Activated T-cell treated with anti-CD3 and anti-CD28 coated beads, Interleukin-2, amount 50 U/mL, for 24 hours (primary cell): ENCODE measurements around the gene C8A.

Experiments
- DNase-seq: peaks from one replicate; pipeline ENCODE4 v3.0.0-alpha.2; 2020
- H3K27ac Mint-ChIP-seq: 2 replicates; pipeline ENCODE4 v1.8.0; 2020; ENCODE audit warnings: mild to moderate bottlenecking, mixed read lengths
- H3K27me3 Mint-ChIP-seq: 2 replicates; pipeline ENCODE4 v1.8.0; 2020; ENCODE audit warnings: mixed read lengths
- H3K36me3 Mint-ChIP-seq: 2 replicates; pipeline ENCODE4 v1.8.0; 2020; ENCODE audit warnings: low read depth, mixed read lengths
- H3K4me1 Mint-ChIP-seq: 2 replicates; pipeline ENCODE4 v1.8.0; 2020; ENCODE audit warnings: low read depth, mixed read lengths
- H3K4me3 Mint-ChIP-seq: 2 replicates; pipeline ENCODE4 v1.8.0; 2020; ENCODE audit warnings: mild to moderate bottlenecking, moderate library complexity, mixed read lengths
- H3K9me3 Mint-ChIP-seq: 2 replicates; pipeline ENCODE4 v1.8.0; 2020; ENCODE audit warnings: mixed read lengths

The C8A gene

DNA sequence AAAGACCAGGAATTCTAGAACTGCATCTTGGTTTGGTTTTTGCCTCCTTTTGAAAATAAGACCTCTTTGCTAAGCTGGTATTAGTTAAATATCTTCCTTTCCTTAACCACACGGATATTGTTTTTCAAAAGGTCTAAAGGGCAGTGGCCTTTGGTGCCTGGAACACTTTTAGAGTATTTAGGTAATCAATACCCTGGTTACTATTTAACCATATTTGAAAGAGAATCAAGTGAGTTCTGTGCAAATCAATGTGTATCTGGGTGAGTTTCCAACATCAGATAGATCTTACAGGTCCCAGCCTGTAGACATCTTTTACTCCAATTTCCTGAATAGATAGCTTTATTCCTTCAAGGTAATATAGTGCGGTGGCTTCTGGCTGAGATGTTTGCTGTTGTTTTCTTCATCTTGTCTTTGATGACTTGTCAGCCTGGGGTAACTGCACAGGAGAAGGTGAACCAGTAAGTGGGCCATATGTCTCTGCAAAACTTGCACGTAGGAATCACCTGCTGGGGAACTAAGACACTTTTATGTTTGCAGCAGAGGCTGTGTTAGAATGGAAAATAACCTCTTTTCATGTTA lies at the start of gene C8A:
Gene C8A (plus strand): TSS at position 277 of the 579 bp plus-strand sequence. CDS start 105 bp downstream, at position 382.
- DNase-seq = no peak
- no peaks in the 10 kb centered on the region for H3K4me1 Mint-ChIP-seq
- no peak within 1 kb of the TSS for H3K4me3 Mint-ChIP-seq

DNA sequence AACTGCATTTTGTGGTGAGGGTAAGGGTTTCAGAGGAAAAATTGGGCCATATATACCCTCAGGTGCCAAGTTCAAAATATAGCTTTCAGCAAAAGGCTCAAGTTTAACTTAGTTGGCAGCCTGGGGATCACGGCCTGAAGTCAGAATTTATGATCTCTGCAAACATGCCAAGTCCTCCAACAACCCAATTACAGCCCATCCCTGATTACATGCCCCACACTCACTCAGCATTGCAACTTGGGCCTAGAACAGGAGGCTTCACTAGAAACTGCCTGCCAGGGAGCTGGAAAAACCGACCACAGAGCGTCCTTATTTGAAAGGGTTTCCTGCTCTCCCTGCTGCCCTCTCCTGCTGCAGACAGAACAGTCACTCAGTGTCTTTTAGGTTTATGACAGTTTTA lies 47.8 kb upstream of the C8A start:
- no peak for DNase-seq
- H3K4me1 Mint-ChIP-seq = no peaks in the 10 kb centered on the region
- no peak overlapping the region for H3K27ac Mint-ChIP-seq
- H3K27me3 Mint-ChIP-seq = peaks cover 19% of the 10 kb centered on the region
- H3K4me3 Mint-ChIP-seq = no peak overlapping the region
- no peaks in the 10 kb centered on the region for H3K36me3 Mint-ChIP-seq
- no peaks in the 10 kb centered on the region for H3K9me3 Mint-ChIP-seq

More for the DNA sequence above, at the start of gene C8A:
- H3K27me3 Mint-ChIP-seq = peaks cover 15% of the 10 kb centered on the region
- no peak within 1 kb of the TSS for H3K27ac Mint-ChIP-seq
- H3K36me3 Mint-ChIP-seq = no peaks in the 10 kb centered on the region
- no peaks in the 10 kb centered on the region for H3K9me3 Mint-ChIP-seq

GRCh38 chr1:56808410-56808809 lies 46.2 kb upstream of the C8A start:
- H3K36me3 Mint-ChIP-seq = no peaks in the 10 kb centered on the region
- no peaks in the 10 kb centered on the region for H3K9me3 Mint-ChIP-seq
- H3K4me3 Mint-ChIP-seq = no peak overlapping the region
- no peak overlapping the region for H3K27ac Mint-ChIP-seq
- H3K27me3 Mint-ChIP-seq = peaks cover 25% of the 10 kb centered on the region
- no peak for DNase-seq
- H3K4me1 Mint-ChIP-seq = no peaks in the 10 kb centered on the region

GRCh38 chr1:56811331-56811730 lies 43.3 kb upstream of the C8A start:
- Mint-ChIP-seq H3K27ac (no peak overlapping the region), H3K27me3 (peaks cover 38% of the 10 kb centered on the region), H3K4me1 (no peaks in the 10 kb centered on the region), H3K9me3 (no peaks in the 10 kb centered on the region), H3K4me3 (no peak overlapping the region), H3K36me3 (no peaks in the 10 kb centered on the region)
- no peak for DNase-seq

GRCh38 chr1:56814205-56814604 lies 40.4 kb upstream of the C8A start:
- DNase-seq = no peak
- H3K27ac Mint-ChIP-seq = no peak overlapping the region
- H3K27me3 Mint-ChIP-seq = peaks cover 51% of the 10 kb centered on the region
- no peaks in the 10 kb centered on the region for H3K36me3 Mint-ChIP-seq
- no peaks in the 10 kb centered on the region for H3K9me3 Mint-ChIP-seq
- H3K4me3 Mint-ChIP-seq = no peak overlapping the region
- no peaks in the 10 kb centered on the region for H3K4me1 Mint-ChIP-seq

DNA sequence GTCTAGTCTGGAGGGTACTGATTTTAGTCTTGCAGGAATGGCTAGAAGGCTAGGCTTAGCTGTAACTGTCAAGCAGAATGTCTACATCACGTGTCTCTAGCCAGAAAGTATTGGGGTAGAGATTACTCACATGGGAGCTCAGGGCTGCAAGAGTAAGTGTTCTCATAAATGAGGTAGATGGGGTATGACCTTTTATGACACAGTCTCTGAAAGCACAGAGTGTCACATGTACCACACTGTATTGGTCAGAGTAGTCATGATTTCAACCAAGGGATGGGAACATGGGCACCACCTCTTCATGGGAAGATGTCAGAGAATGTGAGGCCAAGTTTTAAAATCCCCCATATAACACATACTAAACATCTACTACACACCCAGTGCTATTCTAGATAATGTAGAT lies 38.3 kb upstream of the C8A start:
- H3K36me3 Mint-ChIP-seq = no peaks in the 10 kb centered on the region
- H3K4me1 Mint-ChIP-seq = no peaks in the 10 kb centered on the region
- H3K27ac Mint-ChIP-seq = no peak overlapping the region
- no peaks in the 10 kb centered on the region for H3K9me3 Mint-ChIP-seq
- no peak overlapping the region for H3K4me3 Mint-ChIP-seq
- H3K27me3 Mint-ChIP-seq = peaks cover 54% of the 10 kb centered on the region
- DNase-seq = no peak

DNA sequence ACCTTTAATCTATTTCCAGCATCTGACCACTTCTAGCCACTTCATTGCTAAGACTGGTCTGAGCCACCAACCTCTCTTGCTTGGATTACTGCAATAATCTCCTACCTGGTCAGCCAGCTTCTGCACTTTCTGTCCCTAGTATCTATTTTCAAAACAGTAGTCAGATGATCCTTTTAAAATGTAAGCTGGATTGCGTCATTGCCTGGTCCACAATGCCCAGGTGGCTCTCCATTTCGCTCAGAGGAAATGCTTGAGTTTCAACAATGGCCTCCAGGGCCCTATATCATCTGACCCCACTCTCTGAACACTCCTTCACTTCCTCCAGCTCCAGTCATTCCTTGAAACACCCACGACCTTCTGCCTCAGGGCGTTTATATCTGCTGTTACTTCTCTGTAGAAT lies 37.7 kb upstream of the C8A start:
- peaks cover 59% of the 10 kb centered on the region for H3K27me3 Mint-ChIP-seq
- H3K9me3 Mint-ChIP-seq = no peaks in the 10 kb centered on the region
- H3K27ac Mint-ChIP-seq = no peak overlapping the region
- no peaks in the 10 kb centered on the region for H3K36me3 Mint-ChIP-seq
- no peak overlapping the region for H3K4me3 Mint-ChIP-seq
- no peaks in the 10 kb centered on the region for H3K4me1 Mint-ChIP-seq
- no peak for DNase-seq

DNA sequence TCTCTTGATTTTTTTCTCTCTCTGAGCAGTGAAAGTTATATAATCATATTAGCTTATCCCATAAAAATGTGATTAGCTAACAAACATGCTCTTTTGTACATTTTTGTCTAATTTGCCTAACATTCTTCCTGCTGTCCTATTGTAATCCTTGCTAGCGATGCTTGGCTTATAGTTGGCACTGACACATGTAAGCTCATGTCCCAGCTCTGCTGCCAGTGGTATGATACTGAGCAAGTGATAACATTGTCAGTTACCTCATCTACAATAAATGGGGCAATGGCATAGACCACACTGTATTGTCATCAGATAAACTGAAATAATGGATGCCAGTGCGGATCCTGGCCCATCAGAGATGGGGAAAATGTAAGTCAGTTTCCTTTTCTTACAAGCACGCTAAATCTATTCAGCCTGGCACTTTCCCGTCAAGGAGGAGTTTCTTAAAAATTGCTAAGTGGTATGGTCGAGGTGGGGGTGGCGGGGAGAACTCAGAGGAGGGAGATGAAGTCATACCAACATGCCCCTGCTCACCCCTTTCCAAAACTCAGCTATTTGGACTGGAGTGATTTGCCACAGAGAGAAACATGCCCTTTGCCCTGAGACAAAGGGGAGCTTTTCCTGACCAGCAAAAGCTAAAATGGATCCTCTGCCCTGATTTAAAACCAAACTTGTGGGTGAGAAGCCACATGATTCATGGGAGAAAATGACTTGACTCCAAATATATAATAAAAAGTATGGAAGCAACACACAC lies 36.7 kb upstream of the C8A start:
- no peaks in the 10 kb centered on the region for H3K4me1 Mint-ChIP-seq
- no peak overlapping the region for H3K27ac Mint-ChIP-seq
- peaks cover 54% of the 10 kb centered on the region for H3K27me3 Mint-ChIP-seq
- H3K36me3 Mint-ChIP-seq = no peaks in the 10 kb centered on the region
- no peak overlapping the region for H3K4me3 Mint-ChIP-seq
- DNase-seq = no peak
- H3K9me3 Mint-ChIP-seq = no peaks in the 10 kb centered on the region

DNA sequence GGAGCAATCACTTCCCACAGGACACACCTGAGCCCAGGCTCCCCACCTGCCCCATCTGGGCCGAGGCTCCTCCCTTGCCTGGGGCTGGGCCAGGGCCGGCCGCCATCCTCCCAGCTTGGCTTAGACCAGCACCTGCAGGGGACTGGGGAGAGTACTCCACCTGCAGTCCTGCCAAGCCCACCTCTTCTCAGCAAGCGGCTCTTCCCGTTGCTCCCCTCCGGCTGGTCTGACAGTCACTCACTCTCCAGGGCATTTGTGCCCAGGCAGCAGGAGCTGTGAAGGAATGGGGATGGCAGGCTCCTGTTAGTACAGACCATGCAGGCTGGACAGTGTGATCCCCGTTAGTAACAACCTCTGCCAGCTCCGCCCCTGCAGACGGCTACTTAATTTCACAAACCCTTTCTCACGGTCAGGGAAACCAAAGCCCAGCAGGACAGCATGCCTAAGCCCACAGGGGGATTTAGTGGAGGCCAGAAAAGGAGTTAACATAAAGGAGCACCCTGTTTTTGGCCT lies 35.2 kb upstream of the C8A start, which contains the start of gene FYB2:
Gene FYB2 (minus strand): TSS at position 18 of the 513 bp plus-strand sequence. CDS start 114 bp downstream, outside the sequence.
- DNase-seq = no peak
- no peaks in the 10 kb centered on the region for H3K4me1 Mint-ChIP-seq
- H3K4me3 Mint-ChIP-seq = no peak within 1 kb of the TSS
- H3K27me3 Mint-ChIP-seq = peaks cover 50% of the 10 kb centered on the region
- H3K9me3 Mint-ChIP-seq = no peaks in the 10 kb centered on the region
- H3K36me3 Mint-ChIP-seq = no peaks in the 10 kb centered on the region
- H3K27ac Mint-ChIP-seq = no peak within 1 kb of the TSS

GRCh38 chr1:56820755-56821461 lies 33.7 kb upstream of the C8A start:
- H3K27ac Mint-ChIP-seq = no peak overlapping the region

GRCh38 chr1:56821462-56821797 lies 33.2 kb upstream of the C8A start:
- no peak overlapping the region for H3K4me3 Mint-ChIP-seq
- no peaks in the 10 kb centered on the region for H3K36me3 Mint-ChIP-seq
- peaks cover 43% of the 10 kb centered on the region for H3K27me3 Mint-ChIP-seq
- H3K27ac Mint-ChIP-seq = no peak overlapping the region
- H3K4me1 Mint-ChIP-seq = no peaks in the 10 kb centered on the region
- no peaks in the 10 kb centered on the region for H3K9me3 Mint-ChIP-seq
- DNase-seq = no peak

More at GRCh38 chr1:56820755-56821461, 33.7 kb upstream of the C8A start:
- peaks cover 47% of the 10 kb centered on the region for H3K27me3 Mint-ChIP-seq
- DNase-seq = peak; percentile 77
- H3K9me3 Mint-ChIP-seq = no peaks in the 10 kb centered on the region
- no peaks in the 10 kb centered on the region for H3K36me3 Mint-ChIP-seq
- H3K4me1 Mint-ChIP-seq = no peaks in the 10 kb centered on the region
- H3K4me3 Mint-ChIP-seq = no peak overlapping the region

DNA sequence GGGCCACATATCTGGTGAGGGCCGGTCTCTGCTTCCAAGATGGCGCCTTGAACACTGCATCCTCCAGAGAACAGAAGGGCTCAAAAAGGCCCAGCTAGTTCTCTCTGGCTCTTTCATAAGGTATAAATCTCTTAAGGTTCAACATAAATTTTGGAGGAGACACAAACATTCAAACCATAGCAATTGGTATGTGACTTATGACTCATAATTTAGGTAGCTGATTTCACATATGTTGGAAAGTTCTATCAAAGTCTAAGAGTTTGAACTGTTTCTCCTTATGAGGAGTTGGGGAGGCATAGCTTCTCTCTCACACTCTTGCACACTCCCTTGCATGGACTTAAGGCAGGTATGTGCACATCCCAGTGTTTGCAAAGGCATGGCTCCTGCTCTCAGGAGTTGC lies 30.3 kb upstream of the C8A start:
- Mint-ChIP-seq H3K4me3 (no peak overlapping the region), H3K9me3 (no peaks in the 10 kb centered on the region), H3K27me3 (peaks cover 36% of the 10 kb centered on the region), H3K27ac (no peak overlapping the region), H3K4me1 (no peaks in the 10 kb centered on the region), H3K36me3 (no peaks in the 10 kb centered on the region)
- DNase-seq = no peak

DNA sequence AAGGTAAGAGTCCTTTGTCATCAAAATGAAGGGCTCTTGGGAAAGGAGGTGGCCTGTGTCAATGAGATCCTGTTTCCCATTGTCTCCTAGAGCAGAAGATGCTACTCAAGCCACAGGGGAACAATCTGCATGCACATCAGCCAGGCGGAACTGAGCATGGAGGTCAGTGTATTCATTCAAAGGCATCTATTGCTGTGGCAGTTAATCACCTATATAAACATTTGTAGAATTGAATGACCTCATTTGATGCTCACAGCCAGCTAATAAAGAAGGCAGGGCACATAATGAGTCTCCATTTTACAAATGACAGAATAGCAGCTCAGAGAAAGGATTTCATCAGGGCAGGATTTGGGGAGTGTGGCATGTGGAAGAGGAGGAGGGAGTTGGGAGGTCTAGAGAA lies 29.7 kb upstream of the C8A start:
- no peaks in the 10 kb centered on the region for H3K4me1 Mint-ChIP-seq
- no peak for DNase-seq
- no peak overlapping the region for H3K4me3 Mint-ChIP-seq
- peaks cover 32% of the 10 kb centered on the region for H3K27me3 Mint-ChIP-seq
- no peaks in the 10 kb centered on the region for H3K36me3 Mint-ChIP-seq
- no peak overlapping the region for H3K27ac Mint-ChIP-seq
- H3K9me3 Mint-ChIP-seq = no peaks in the 10 kb centered on the region

DNA sequence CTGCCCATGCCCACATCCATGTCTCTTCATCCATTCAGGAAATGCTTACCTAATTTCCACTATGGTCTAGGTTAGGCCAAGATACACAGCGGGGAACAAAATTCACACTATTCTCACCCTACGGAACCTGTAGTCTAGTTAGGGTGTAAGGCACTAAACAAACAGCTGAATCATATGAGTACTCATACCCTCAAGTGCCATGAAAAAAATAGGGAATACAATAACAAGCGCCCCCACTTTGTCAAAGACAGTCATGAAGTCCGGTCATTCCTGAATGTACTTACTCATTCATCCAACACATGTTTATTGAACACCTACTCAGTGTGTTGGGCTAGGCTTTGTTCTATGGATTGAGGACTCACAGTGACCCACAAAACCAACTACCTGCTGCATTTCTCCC lies 29.2 kb upstream of the C8A start:
- H3K27me3 Mint-ChIP-seq = peaks cover 28% of the 10 kb centered on the region

DNA sequence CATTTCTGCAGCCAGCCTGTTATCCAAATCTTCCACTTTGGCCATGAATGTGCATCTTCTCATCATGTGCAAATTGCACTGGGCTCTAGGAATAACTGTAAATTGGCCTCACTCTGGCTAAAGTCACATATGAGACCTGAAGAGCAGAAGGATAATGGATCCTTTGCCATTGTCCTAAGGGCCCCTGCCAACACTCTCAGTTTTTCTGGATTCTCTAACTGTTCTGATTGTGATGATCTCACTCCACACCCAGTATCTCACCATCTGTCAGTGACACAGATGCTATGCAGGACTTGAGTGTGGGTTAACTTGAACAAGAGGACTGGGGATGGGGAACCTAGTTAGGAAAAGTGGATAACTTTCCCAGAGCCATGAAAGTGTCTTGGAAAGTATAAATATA lies 26.9 kb upstream of the C8A start:
- Mint-ChIP-seq H3K4me3 (no peak overlapping the region), H3K36me3 (no peaks in the 10 kb centered on the region), H3K27me3 (peaks cover 24% of the 10 kb centered on the region), H3K27ac (no peak overlapping the region), H3K4me1 (peaks cover 7% of the 10 kb centered on the region), H3K9me3 (no peaks in the 10 kb centered on the region)
- no peak for DNase-seq

More for the DNA sequence above, 29.2 kb upstream of the C8A start:
- no peak overlapping the region for H3K4me3 Mint-ChIP-seq
- no peaks in the 10 kb centered on the region for H3K9me3 Mint-ChIP-seq
- DNase-seq = no peak
- H3K27ac Mint-ChIP-seq = no peak overlapping the region
- no peaks in the 10 kb centered on the region for H3K36me3 Mint-ChIP-seq
- H3K4me1 Mint-ChIP-seq = no peaks in the 10 kb centered on the region
